HepG2 (cell line): Measurements from ENCODE around the gene SUPV3L1. TPM values are rescaled to one million over a fixed set of nuclear protein-coding genes. Genes with fewer than 3 reads are reported as not detected.

Experiments used
- ATAC-seq: fragments of 200-7000 bp; cut with Tn5 transposase; 3 replicates; pipeline ENCODE4 v1.9.1; 2020; ENCODE audit warnings: mild to moderate bottlenecking, moderate library complexity
- BruUV-seq: library from RNA; stranded (reverse); fragments of 400-500 nt; replicated peaks from 2 replicates; lab custom pipeline; 2021; lab: Mats Ljungman, UMichigan
- CTCF ChIA-PET: fragments of 300-600 bp; formaldehyde crosslinking; extraction: SDS; loops from one replicate; lab custom pipeline; 2021; ENCODE audit warnings: low total read pairs, inconsistent platforms, low intra/inter-chr PET ratio; lab: Yijun Ruan, JAX
- POLR2A ChIA-PET: fragments of 350-600 bp; sonication (Branson Sonifier 250); formaldehyde crosslinking; loops from one replicate; lab custom pipeline; 2020; ENCODE audit warnings: antibody characterized with exemption, inconsistent platforms; lab: Yijun Ruan, JAX
- DNase-seq: peaks from one replicate; pipeline ENCODE4 v3.0.0-alpha.2; 2015; ENCODE audit warnings: low spot score
- FAIRE-seq: peaks from 3 replicates; lab custom pipeline; 2011; peaks lifted over from hg19 to GRCh38; lab: Jason Lieb, UNC
- H2AFZ ChIP-seq: one replicate; pipeline ENCODE4 v1.6.1; 2011; ENCODE audit warnings: low read length, inconsistent platforms
- H3K27ac ChIP-seq: fragments of 300-600 bp; 3 replicates; pipeline ENCODE4 v1.8.0; 2011; ENCODE audit warnings: mixed run types, mild to moderate bottlenecking, mixed read lengths, low read length, inconsistent platforms; ENCODE audit not compliant: insufficient read depth; ENCODE audit errors: extremely low read length
- H3K27me3 ChIP-seq, 2 experiments: fragments of 200-600 bp in 1 of 2; 2 replicates in 1 of 2; 3 replicates in 1 of 2; pipeline versions ENCODE4 v1.6.0 to v1.8.0; 2011; ENCODE audit warnings: low read length in 2 of 2, mild to moderate bottlenecking in 2 of 2, moderate library complexity in 2 of 2, inconsistent platforms in 1 of 2; ENCODE audit not compliant: insufficient read depth in 2 of 2, control insufficient read depth in 1 of 2
- H3K36me3 ChIP-seq, 2 experiments: fragments of 200-600 bp in 1 of 2; replicated peaks in 1 of 2; 2 replicates in 1 of 2; 3 replicates in 1 of 2; pipeline versions ENCODE4 v1.5.1 to v1.8.0; 2011; ENCODE audit warnings: low read length in 2 of 2, inconsistent platforms in 1 of 2; ENCODE audit not compliant: insufficient read depth in 2 of 2, control insufficient read depth in 1 of 2
- H3K4me1 ChIP-seq: 2 replicates; pipeline ENCODE4 v1.5.1; 2012; ENCODE audit warnings: low read length, inconsistent platforms; ENCODE audit not compliant: insufficient read depth
- H3K4me2 ChIP-seq: 2 replicates; pipeline ENCODE4 v1.6.0; 2011; ENCODE audit warnings: low read depth, low read length, inconsistent platforms
- H3K4me3 ChIP-seq, 3 experiments: fragments of 200-600 bp in 1 of 3; sonication (generic), shearing (Covaris generic) in 1 of 3; replicated peaks in 1 of 3; 2 replicates each; pipeline ENCODE4 v1.5.1; 2011 to 2016; ENCODE audit warnings: low read length in 3 of 3, inconsistent platforms in 2 of 3, low read depth in 2 of 3, mild to moderate bottlenecking in 2 of 3, control low read depth in 1 of 3, mixed read lengths in 1 of 3; ENCODE audit not compliant: insufficient read depth in 1 of 3
- H3K79me2 ChIP-seq: one replicate; pipeline ENCODE4 v1.6.1; 2011; ENCODE audit warnings: low read length, inconsistent platforms; ENCODE audit not compliant: insufficient read depth
- H3K9ac ChIP-seq: 2 replicates; pipeline ENCODE4 v1.6.0; 2011; ENCODE audit warnings: mild to moderate bottlenecking, low read depth, low read length, inconsistent platforms; ENCODE audit not compliant: insufficient read depth
- H3K9me3 ChIP-seq: 2 replicates; pipeline ENCODE4 v1.5.1; 2012; ENCODE audit warnings: mild to moderate bottlenecking, low read length
- H4K20me1 ChIP-seq: 2 replicates; pipeline ENCODE4 v1.6.0; 2011; ENCODE audit warnings: inconsistent platforms, mild to moderate bottlenecking, low read length, moderate library complexity; ENCODE audit not compliant: insufficient read depth
- CTCF ChIP-seq: sonication (generic); formaldehyde crosslinking; IDR thresholded peaks from 2 replicates; pipeline ENCODE4 v1.5.0; 2020; ENCODE audit warnings: mild to moderate bottlenecking, missing genetic modification reagents, moderate library complexity
- ETV5 ChIP-seq: IDR thresholded peaks from 2 replicates; pipeline ENCODE4 v1.6.1; 2018; ENCODE audit warnings: missing biosample characterization, missing genetic modification reagents, inconsistent platforms, borderline replicate concordance
- GFI1 ChIP-seq: sonication (generic); formaldehyde crosslinking; IDR thresholded peaks from 2 replicates; pipeline ENCODE4 v1.5.0; 2020; ENCODE audit warnings: missing genetic modification reagents, mild to moderate bottlenecking, borderline replicate concordance
- HOXD1 ChIP-seq: sonication (generic); formaldehyde crosslinking; IDR thresholded peaks from 2 replicates; pipeline ENCODE4 v1.5.0; 2020; ENCODE audit warnings: missing genetic modification reagents
- KLF15 ChIP-seq: sonication (generic); formaldehyde crosslinking; IDR thresholded peaks from 2 replicates; pipeline ENCODE4 v1.8.1; 2023; ENCODE audit warnings: borderline replicate concordance, mild to moderate bottlenecking, inconsistent platforms, missing genetic modification reagents, mixed read lengths
- PAF1 ChIP-seq: IDR thresholded peaks from 2 replicates; pipeline ENCODE4 v1.6.1; 2016; ENCODE audit warnings: missing genetic modification reagents, missing compliant biosample characterization
- PTBP1 ChIP-seq: fragments of 200-400 bp; formaldehyde crosslinking; IDR thresholded peaks from 2 replicates; pipeline ENCODE4 v1.6.1; 2018; ENCODE audit warnings: low read length, low read depth; ENCODE audit not compliant: poor library complexity, severe bottlenecking
- RAD21 ChIP-seq: fragments of 450-650 bp; formaldehyde crosslinking; IDR thresholded peaks from 2 replicates; pipeline ENCODE4 v1.5.0; 2020; ENCODE audit warnings: mild to moderate bottlenecking
- STAG1 ChIP-seq: sonication (generic); formaldehyde crosslinking; IDR thresholded peaks from 2 replicates; pipeline ENCODE4 v1.4.0; 2020; ENCODE audit warnings: missing genetic modification reagents
- TCF7L2 ChIP-seq: IDR thresholded peaks from 2 replicates; pipeline ENCODE4 v1.6.1; 2011; ENCODE audit warnings: mild to moderate bottlenecking, low read depth, low read length, moderate library complexity
- TOE1 ChIP-seq: sonication (generic); formaldehyde crosslinking; IDR thresholded peaks from 2 replicates; pipeline ENCODE4 v1.4.0; 2020; ENCODE audit warnings: mild to moderate bottlenecking, missing genetic modification reagents
- ZNF138 ChIP-seq: sonication (generic); formaldehyde crosslinking; IDR thresholded peaks from 2 replicates; pipeline ENCODE4 v1.5.0; 2020; ENCODE audit warnings: mild to moderate bottlenecking, low read depth, missing genetic modification reagents
- ZNF260 ChIP-seq: sonication (generic); formaldehyde crosslinking; IDR thresholded peaks from 2 replicates; pipeline ENCODE4 v1.4.0; 2020; ENCODE audit warnings: missing genetic modification reagents, low read depth, mild to moderate bottlenecking, borderline replicate concordance
- ZNF33A ChIP-seq: sonication (generic); formaldehyde crosslinking; IDR thresholded peaks from 2 replicates; pipeline ENCODE4 v1.5.1; 2020; ENCODE audit warnings: missing genetic modification reagents, mild to moderate bottlenecking, moderate library complexity, borderline replicate concordance
- ZNF350 ChIP-seq: sonication (generic); formaldehyde crosslinking; IDR thresholded peaks from 2 replicates; pipeline ENCODE4 v1.4.0; 2020; ENCODE audit warnings: mild to moderate bottlenecking, low read depth, missing genetic modification reagents, borderline replicate concordance
- WGBS: methylation state at CpG from one replicate; pipeline ENCODE4 v1.1.6; 2017; ENCODE audit warnings: low lambda C conversion rate; 5-methylcytosine and 5-hydroxymethylcytosine counted together
- in situ Hi-C: cut with HindIII; loops from 2 replicates; pipeline ENCODE4 v1.10.0; 2017; ENCODE audit warnings: low pct_unique_long_range_greater_than_20kb; ENCODE audit not compliant: extremely low pct_ligation_motif_present
- intact Hi-C: fragments of 100-400 bp; cut with micrococcal nuclease; formaldehyde crosslinking; loops from one replicate; pipeline ENCODE4 v1.10.0; 2022; ENCODE audit not compliant: unreplicated experiment
- polyA plus RNA-seq, 8 experiments: library from polyadenylated mRNA; depleted of rRNA in 3 of 8; stranded (reverse) in 7 of 8; unstranded in 1 of 8; fragments of >200 nt; fragmentation: Illumina TruSeq in 4 of 8; extraction: Trizol in 4 of 8; gene quantifications; 2 replicates each; pipeline versions ENCODE4 v1.2.1 to v1.2.3, GENCODE V29; 2011 to 2016; ENCODE audit warnings: low read depth in 4 of 8, missing spikeins in 1 of 8, mixed read lengths in 1 of 8; ENCODE audit not compliant: insufficient read depth in 1 of 8
- total RNA-seq, 5 experiments: library from RNA; depleted of rRNA; stranded (reverse); fragments of >200 nt; fragmentation: Illumina TruSeq; extraction: Trizol; gene quantifications; 2 replicates each; pipeline ENCODE4 v1.2.3, GENCODE V29; 2016; ENCODE audit warnings: low read depth in 1 of 5

The SUPV3L1 gene
- total and polyA plus RNA-seq, 2 of the 13 experiments (the other 11 are each of a cell fraction or from before 2014, with no cell fraction given): 28.8 to 45.7 TPM

GRCh38 chr10:69153227-69153626, 26.8 kb upstream of the SUPV3L1 start:
- no peaks in the 10 kb centered on the region for H3K9me3 ChIP-seq
- H3K4me1 ChIP-seq: peaks cover 16% of the 10 kb centered on the region
- intact Hi-C loops: no loop called here
- no peaks in the 10 kb centered on the region for H3K27me3 ChIP-seq
- TF ChIP-seq TCF7L2 (no peak), RAD21 (CRISPR knock-in tag) (no peak), ZNF350 (no peak), CTCF (CRISPR knock-in tag) (no peak), KLF15 (CRISPR knock-in tag) (no peak), PAF1 (no peak), TOE1 (CRISPR knock-in tag) (no peak), HOXD1 (CRISPR knock-in tag) (no peak), ZNF138 (CRISPR knock-in tag) (no peak), GFI1 (CRISPR knock-in tag) (no peak), ZNF260 (CRISPR knock-in tag) (no peak), PTBP1 (no peak), ETV5 (no peak), ZNF33A (no peak), STAG1 (CRISPR knock-in tag) (no peak)
- TF ChIP-seq, all 625 proteins: peak for 0
- WGBS: 86% methylated on average over 6 of the region's 6 CpGs
- H4K20me1 ChIP-seq: 0 out of 2 replicates have a peak, but pooled peaks cover 4% of the 10 kb centered on the region
- DNase-seq (no peak), ATAC-seq (no peak), FAIRE-seq (no peak)
- in situ Hi-C loops: no loop called here
- no TSS peak for BruUV-seq
- peaks cover 18% of the 10 kb centered on the region for H3K79me2 ChIP-seq
- ChIA-PET POLR2A (no interaction called here), CTCF (no interaction called here)
- no peak overlapping the region for H3K27ac ChIP-seq
- H3K9ac ChIP-seq: no peak overlapping the region
- no peak overlapping the region for H3K4me2 ChIP-seq
- H3K36me3 ChIP-seq: peaks cover 0 to 10% of the 10 kb centered on the region in 2 experiments; a peak in 3 of 5 replicates
- no peak overlapping the region for H2AFZ ChIP-seq
- no peak overlapping the region for H3K4me3 ChIP-seq
